Esophagus mucosa (tissue), 1 donor: ENCODE data around the gene IMP3. TPM values are rescaled to one million over a fixed set of nuclear protein-coding genes. Genes with fewer than 3 reads are reported as not detected.

Source experiments
- ATAC-seq: fragments of 200-7000 bp; cut with Tn5 transposase; one replicate; pipeline ENCODE4 v1.9.1; 2020
- total RNA-seq: library from RNA; stranded (reverse); gene quantifications from one replicate; pipeline ENCODE4 v1.2.4, GENCODE V29; 2023
- donor health status: DM: yes; HTN: yes; CAD: no.

Gene IMP3
- total RNA-seq, 1 donor from 2014 or later: 68.1 TPM

- peak; percentile 50 for ATAC-seq
These were observed 19.1 kb downstream of the IMP3 start for GRCh38 chr15:75620841-75621391.

GRCh38 chr15:75620058-75620820 is 19.8 kb downstream of the IMP3 start:
- ATAC-seq: no peak

GRCh38 chr15:75616766-75617165 is 23.3 kb downstream of the IMP3 start:
- no peak for ATAC-seq

- ATAC-seq: no peak
These were observed 33.0 kb downstream of the IMP3 start for GRCh38 chr15:75606711-75607699.

DNA sequence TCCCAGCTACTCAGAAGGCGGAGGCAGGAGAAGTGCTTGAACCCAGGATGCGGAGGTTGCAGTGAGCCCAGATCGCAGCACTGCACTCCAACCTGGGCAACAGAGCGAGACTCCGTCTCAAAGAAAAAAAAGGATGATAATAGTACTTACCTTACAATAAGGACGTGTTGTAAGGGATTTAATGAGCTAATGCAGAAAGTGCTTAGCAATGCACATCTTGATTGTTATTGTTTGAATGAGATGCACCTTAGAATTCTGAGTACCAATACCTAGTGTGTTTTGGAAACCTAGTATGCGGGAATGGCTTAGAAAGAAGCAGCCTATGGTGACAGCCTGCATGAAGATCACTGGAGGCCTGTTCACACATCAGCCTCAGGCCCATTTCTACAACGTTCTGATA is 34.0 kb downstream of the IMP3 start:
- no peak for ATAC-seq

DNA sequence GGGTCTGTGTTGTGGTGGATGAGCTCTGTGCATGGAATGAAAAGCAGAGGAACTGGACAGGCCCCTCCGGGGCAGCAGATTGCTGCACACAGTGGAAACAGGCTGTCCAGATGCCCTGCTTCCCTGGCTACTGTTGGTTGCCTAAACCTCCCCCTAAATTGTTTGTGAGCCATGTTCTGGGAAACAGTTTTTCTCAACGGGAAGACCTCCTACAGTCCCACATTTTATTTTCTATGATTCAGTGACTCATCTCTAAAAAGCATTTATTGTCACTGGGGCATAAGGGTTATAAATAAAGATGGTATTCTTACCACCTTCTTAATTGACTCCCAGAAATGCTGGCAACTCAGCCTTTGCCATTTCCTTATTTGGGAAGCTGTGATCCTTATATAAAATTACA is 40.6 kb downstream of the IMP3 start:
- no peak for ATAC-seq

- no peak for ATAC-seq
These were observed 41.7 kb downstream of the IMP3 start for GRCh38 chr15:75598361-75598760.

GRCh38 chr15:75597667-75598341 is 42.2 kb downstream of the IMP3 start:
- no peak for ATAC-seq

DNA sequence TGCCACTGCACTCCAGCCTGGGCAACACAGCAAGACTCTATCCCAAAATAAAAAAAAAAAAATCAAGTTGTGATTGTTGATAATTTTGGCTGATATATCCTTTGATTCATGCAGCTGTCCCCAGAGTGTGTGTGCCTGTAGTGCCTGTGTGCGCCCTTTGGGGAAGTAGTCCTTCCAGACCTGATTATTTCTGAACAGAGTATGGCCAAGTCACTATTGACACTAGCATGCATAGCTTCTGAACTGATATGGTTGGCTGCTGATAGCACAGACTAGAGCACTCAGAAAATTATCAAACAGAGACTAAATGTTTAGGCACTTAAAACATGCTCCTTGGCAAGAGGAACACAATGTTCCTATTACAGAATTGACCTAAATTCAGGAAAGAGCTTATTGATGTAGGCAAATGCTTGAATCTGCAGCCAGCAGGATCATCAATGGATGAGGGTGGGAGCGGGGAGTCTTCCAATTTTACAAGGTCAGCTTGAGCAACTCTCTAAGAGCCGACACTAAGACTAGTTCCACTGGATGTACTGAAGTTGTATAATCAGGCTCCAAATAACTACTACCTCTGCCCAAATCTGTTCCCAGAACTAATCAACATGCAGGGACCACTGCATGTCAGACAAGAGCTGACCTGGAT is 43.2 kb downstream of the IMP3 start:
- no peak for ATAC-seq

- ATAC-seq: no peak
These were observed 45.7 kb downstream of the IMP3 start for GRCh38 chr15:75594276-75594675.

DNA sequence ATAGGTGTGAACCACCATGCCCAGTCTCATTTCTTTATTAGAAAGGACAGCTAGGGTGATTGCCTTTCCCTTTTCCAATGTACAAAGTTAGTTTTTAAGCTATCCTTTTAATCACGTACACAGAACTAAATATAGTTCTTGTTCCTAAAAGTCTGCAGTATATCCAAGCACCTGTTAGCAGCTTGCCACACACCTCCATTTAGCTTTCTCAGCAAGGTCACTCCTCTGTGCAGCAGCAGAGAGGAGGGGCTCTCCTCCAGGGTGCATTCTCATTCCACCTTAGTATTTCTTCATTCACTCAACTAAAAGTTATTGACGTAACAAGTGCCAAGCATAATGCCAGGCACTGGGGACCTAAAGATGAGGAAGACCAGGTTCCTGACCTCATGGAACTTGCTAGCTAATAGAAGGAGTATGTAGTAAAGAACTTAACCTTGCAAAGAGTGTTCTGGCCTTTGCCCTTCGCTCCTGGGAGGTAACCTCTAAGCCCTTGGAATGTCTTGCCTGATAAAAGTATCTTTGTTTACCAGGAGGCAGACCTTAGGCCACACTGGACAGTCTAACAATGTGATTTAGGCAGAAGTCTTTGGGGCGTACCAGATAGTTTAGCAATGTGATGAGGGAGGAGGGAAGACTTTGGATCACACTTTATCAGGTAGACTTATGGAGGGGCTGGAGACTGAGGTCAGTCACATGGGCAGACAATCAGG is 48.2 kb downstream of the IMP3 start:
- ATAC-seq: no peak

DNA sequence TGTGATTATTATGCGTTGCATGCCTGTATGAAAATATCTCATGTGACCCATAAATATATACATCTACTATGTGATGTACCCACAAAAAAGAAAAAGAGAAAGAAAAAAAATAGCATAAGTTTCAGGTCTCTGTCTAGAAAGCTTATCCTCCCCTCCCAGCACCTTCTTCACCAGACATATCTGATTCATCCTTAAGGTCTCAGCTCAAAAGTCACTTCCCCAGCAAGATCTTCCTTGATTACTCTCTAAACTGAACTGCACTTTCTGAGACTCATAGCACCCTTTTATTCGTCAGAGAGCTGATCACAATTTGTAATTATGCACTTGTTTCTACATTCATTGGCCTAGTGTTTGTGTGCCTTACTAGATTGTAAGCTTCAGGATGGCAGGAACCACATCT is 49.8 kb downstream of the IMP3 start:
- no peak for ATAC-seq

Other genes with a start within 250 kb of the IMP3 start
- gene SIN3A, start 188.5 kb downstream of the IMP3 start, total RNA-seq: 28.5 TPM
- gene PTPN9, start 60.9 kb downstream of the IMP3 start, total RNA-seq: 13.6 TPM
- 12.1 TPM for gene SNUPN, start 14.5 kb downstream of the IMP3 start, total RNA-seq
- gene SNX33, start 7.7 kb upstream of the IMP3 start, total RNA-seq: 24.7 TPM
- gene CSPG4, start 72.6 kb upstream of the IMP3 start, total RNA-seq: 1.9 TPM
- gene UBE2Q2, start 203.2 kb upstream of the IMP3 start, total RNA-seq: 20.9 TPM